ENCODE results near the gene RYR3. TPM values are rescaled to one million over a fixed set of nuclear protein-coding genes. Genes with fewer than 3 reads are reported as not detected.

Gene RYR3
- polyA plus RNA-seq, 1 donor (not counting 4 experiments of a cell fraction or from before 2014, with no cell fraction given): 0.04 TPM

DNA sequence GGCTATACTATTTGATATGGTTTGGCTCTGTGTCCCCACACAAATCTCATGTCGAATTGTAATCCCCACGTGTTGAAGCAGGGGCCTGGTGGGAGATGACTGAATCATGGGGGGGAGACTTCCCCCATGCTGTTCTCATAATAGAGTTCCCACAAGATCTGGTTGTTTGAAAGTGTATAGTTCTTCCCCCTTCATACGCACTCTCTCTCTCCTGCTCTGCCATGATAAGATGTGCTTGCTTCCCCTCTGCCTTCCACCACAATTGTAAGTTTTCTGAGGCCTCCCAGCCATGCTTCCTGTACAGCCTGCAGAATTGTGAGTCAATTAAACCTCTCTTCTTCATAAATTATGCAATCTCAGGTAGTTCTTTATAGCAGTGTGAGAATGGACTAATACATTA, 367.4 kb downstream of the RYR3 start:
- H3K9me1 ChIP-seq (ENCODE audit: control insufficient read depth, extremely low read depth, insufficient read depth, low read length): no peaks in the 10 kb centered on the region
- H3K27me3 ChIP-seq (ENCODE audit: control insufficient read depth, extremely low read depth, insufficient read depth, low read length): peaks cover 4% of the 10 kb centered on the region
- H3K9ac ChIP-seq (ENCODE audit: control insufficient read depth, extremely low read depth, insufficient read depth, low read length): no peak overlapping the region
- FAIRE-seq: no peak
- H3K4me2 ChIP-seq (ENCODE audit: control insufficient read depth, extremely low read depth, insufficient read depth, low read depth, low read length): no peak overlapping the region
- dilution Hi-C loops (cut with MboI; ENCODE audit: extremely low pct_ligation_motif_present, low sequenced_read_pairs): no loop called here
- H2AFZ ChIP-seq (ENCODE audit: control insufficient read depth, low read length): no peak overlapping the region
- H4K20me1 ChIP-seq (ENCODE audit: control insufficient read depth, extremely low read depth, insufficient read depth, low read length): no peaks in the 10 kb centered on the region
- no peak overlapping the region for H3K27ac ChIP-seq (ENCODE audit: control insufficient read depth, insufficient read depth, low read length)
- no peaks in the 10 kb centered on the region for H3K9me3 ChIP-seq (ENCODE audit: control insufficient read depth, low read depth, low read length)
- TF ChIP-seq EZH2 (IDR thresholded peaks at IDR 0.05; ENCODE audit: low read length): no peak
- TF ChIP-seq, protein P1, sequence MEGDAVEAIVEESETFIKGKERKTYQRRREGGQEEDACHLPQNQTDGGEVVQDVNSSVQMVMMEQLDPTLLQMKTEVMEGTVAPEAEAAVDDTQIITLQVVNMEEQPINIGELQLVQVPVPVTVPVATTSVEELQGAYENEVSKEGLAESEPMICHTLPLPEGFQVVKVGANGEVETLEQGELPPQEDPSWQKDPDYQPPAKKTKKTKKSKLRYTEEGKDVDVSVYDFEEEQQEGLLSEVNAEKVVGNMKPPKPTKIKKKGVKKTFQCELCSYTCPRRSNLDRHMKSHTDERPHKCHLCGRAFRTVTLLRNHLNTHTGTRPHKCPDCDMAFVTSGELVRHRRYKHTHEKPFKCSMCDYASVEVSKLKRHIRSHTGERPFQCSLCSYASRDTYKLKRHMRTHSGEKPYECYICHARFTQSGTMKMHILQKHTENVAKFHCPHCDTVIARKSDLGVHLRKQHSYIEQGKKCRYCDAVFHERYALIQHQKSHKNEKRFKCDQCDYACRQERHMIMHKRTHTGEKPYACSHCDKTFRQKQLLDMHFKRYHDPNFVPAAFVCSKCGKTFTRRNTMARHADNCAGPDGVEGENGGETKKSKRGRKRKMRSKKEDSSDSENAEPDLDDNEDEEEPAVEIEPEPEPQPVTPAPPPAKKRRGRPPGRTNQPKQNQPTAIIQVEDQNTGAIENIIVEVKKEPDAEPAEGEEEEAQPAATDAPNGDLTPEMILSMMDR (optimal IDR thresholded peaks at IDR 0.05 in 1 of 3, IDR thresholded peaks at IDR 0.05 in 1 of 3, conservative IDR thresholded peaks at IDR 0.05 in 1 of 3; ENCODE audit: extremely low read depth in 1 of 3, insufficient read depth in 2 of 3, low read length in 3 of 3): no peak
- H3K36me3 ChIP-seq (ENCODE audit: control insufficient read depth in 2 of 2, extremely low read depth in 1 of 2, insufficient read depth in 2 of 2, low read length in 2 of 2): no peaks in the 10 kb centered on the region
- DNase-seq (ENCODE audit: low read depth, low spot score): no peak
- no peak overlapping the region for H3K4me3 ChIP-seq (ENCODE audit: control insufficient read depth in 2 of 3, extremely low read depth in 1 of 3, insufficient read depth in 2 of 3, low read depth in 1 of 3, low read length in 3 of 3)
- no peaks in the 10 kb centered on the region for H3K4me1 ChIP-seq (ENCODE audit: control insufficient read depth, extremely low read depth, insufficient read depth, low read length)
- no peaks in the 10 kb centered on the region for H3K79me2 ChIP-seq (ENCODE audit: control insufficient read depth, insufficient read depth, low read length)

DNA sequence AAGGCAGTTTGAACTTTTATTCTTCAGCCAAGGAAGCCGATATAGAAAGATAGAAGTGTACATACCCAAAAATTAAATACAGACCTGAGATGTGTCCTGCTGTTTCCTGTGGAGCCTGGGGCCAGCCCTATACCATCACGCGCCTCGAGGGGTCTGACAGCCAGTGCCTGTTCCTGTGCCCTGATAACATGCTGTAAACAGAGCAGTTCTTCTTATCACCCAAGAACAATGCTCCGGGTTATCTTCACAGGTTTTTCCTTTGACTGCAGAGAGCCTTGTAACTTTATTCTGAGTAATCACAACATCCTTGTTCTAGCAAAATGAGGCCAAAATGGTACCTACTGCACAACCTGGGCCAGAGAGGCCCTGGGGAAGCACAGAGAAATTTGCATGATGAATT, 367.8 kb downstream of the RYR3 start:
- H3K9ac ChIP-seq (ENCODE audit: control insufficient read depth, extremely low read depth, insufficient read depth, low read length): no peak overlapping the region
- H3K36me3 ChIP-seq (ENCODE audit: control insufficient read depth in 2 of 2, extremely low read depth in 1 of 2, insufficient read depth in 2 of 2, low read length in 2 of 2): no peaks in the 10 kb centered on the region
- H3K27ac ChIP-seq (ENCODE audit: control insufficient read depth, insufficient read depth, low read length): no peak overlapping the region
- dilution Hi-C loops (cut with MboI; ENCODE audit: extremely low pct_ligation_motif_present, low sequenced_read_pairs): no loop called here
- no peak for FAIRE-seq
- no peaks in the 10 kb centered on the region for H4K20me1 ChIP-seq (ENCODE audit: control insufficient read depth, extremely low read depth, insufficient read depth, low read length)
- no peaks in the 10 kb centered on the region for H3K79me2 ChIP-seq (ENCODE audit: control insufficient read depth, insufficient read depth, low read length)
- H3K9me1 ChIP-seq (ENCODE audit: control insufficient read depth, extremely low read depth, insufficient read depth, low read length): no peaks in the 10 kb centered on the region
- no peak overlapping the region for H2AFZ ChIP-seq (ENCODE audit: control insufficient read depth, low read length)
- no peaks in the 10 kb centered on the region for H3K4me1 ChIP-seq (ENCODE audit: control insufficient read depth, extremely low read depth, insufficient read depth, low read length)
- no peak for DNase-seq (ENCODE audit: low read depth, low spot score)
- H3K9me3 ChIP-seq (ENCODE audit: control insufficient read depth, low read depth, low read length): no peaks in the 10 kb centered on the region
- peaks cover 4% of the 10 kb centered on the region for H3K27me3 ChIP-seq (ENCODE audit: control insufficient read depth, extremely low read depth, insufficient read depth, low read length)
- no peak for TF ChIP-seq EZH2 (IDR thresholded peaks at IDR 0.05; ENCODE audit: low read length)
- TF ChIP-seq, protein P1 (optimal IDR thresholded peaks at IDR 0.05 in 1 of 3, IDR thresholded peaks at IDR 0.05 in 1 of 3, conservative IDR thresholded peaks at IDR 0.05 in 1 of 3; ENCODE audit: extremely low read depth in 1 of 3, insufficient read depth in 2 of 3, low read length in 3 of 3): no peak
- H3K4me2 ChIP-seq (ENCODE audit: control insufficient read depth, extremely low read depth, insufficient read depth, low read depth, low read length): no peak overlapping the region
- no peak overlapping the region for H3K4me3 ChIP-seq (ENCODE audit: control insufficient read depth in 2 of 3, extremely low read depth in 1 of 3, insufficient read depth in 2 of 3, low read depth in 1 of 3, low read length in 3 of 3)
